AG09309 (cell line): Measurements from ENCODE around the gene RHBDL3.

Experiments
- DNase-seq: peaks from one replicate; pipeline ENCODE4 v3.0.0-alpha.2; 2010; ENCODE audit warnings: low read depth
- H3K4me3 ChIP-seq: 2 replicates; pipeline ENCODE4 v1.5.1; 2011; ENCODE audit warnings: mild to moderate bottlenecking, low read depth, low read length, moderate library complexity; ENCODE audit not compliant: control insufficient read depth
- TF ChIP-seq, protein P1 (sequence below): IDR thresholded peaks from 2 replicates; pipeline ENCODE4 v1.5.1; 2011; ENCODE audit warnings: mild to moderate bottlenecking, low read depth, low read length, inconsistent platforms; ENCODE audit not compliant: insufficient read depth, control insufficient read depth; ENCODE audit errors: missing control alignments

RHBDL3 gene

DNA sequence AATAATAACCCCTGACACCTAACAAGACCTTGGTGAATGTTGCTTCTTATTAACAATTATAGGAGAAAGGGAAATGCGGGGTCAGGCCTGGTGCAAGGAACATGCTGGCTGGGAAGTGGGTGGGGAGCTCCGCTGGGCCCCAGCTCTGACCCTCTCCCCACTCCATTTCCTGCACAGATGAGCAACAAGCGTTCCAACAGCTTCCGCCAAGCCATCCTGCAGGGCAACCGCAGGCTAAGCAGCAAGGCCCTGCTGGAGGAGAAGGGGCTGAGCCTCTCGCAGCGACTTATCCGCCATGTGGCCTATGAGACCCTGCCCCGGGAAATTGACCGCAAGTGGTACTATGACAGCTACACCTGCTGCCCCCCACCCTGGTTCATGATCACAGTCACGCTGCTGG is 23.0 kb downstream of the RHBDL3 start:
- no peak for DNase-seq
- H3K4me3 ChIP-seq, result no peak overlapping the region
- TF ChIP-seq, protein P1, sequence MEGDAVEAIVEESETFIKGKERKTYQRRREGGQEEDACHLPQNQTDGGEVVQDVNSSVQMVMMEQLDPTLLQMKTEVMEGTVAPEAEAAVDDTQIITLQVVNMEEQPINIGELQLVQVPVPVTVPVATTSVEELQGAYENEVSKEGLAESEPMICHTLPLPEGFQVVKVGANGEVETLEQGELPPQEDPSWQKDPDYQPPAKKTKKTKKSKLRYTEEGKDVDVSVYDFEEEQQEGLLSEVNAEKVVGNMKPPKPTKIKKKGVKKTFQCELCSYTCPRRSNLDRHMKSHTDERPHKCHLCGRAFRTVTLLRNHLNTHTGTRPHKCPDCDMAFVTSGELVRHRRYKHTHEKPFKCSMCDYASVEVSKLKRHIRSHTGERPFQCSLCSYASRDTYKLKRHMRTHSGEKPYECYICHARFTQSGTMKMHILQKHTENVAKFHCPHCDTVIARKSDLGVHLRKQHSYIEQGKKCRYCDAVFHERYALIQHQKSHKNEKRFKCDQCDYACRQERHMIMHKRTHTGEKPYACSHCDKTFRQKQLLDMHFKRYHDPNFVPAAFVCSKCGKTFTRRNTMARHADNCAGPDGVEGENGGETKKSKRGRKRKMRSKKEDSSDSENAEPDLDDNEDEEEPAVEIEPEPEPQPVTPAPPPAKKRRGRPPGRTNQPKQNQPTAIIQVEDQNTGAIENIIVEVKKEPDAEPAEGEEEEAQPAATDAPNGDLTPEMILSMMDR, result no peak

DNA sequence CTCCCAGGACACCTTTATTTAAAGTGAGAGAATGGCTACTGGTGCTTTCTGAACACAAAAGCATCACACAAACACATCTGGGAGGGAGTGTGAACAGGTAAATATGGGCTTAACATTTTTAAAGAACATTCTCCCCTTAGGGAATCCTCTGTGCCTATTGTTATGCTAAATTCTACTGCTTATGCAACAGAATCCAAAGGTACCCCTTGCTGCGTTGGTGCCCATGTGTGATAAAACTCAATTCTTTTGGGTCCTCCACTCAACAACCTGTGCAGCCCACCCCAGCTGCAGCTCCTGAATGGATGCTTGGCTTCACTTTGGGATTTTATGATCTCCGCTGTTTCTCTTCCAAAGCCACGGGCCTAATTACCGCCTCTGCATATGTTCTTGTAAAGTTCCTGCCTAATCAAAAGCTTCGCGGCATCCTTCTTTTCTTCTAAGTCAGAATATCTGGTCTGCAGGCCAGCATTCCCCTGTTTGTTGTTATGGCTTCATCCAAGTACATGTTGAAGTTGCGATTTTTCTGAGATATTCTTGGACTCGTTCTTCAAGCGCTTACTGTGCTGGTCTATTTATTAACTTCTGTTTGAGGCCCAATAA is 23.9 kb downstream of the RHBDL3 start:
- TF ChIP-seq, protein P1, result no peak
- no peak for DNase-seq
- no peak overlapping the region for H3K4me3 ChIP-seq

DNA sequence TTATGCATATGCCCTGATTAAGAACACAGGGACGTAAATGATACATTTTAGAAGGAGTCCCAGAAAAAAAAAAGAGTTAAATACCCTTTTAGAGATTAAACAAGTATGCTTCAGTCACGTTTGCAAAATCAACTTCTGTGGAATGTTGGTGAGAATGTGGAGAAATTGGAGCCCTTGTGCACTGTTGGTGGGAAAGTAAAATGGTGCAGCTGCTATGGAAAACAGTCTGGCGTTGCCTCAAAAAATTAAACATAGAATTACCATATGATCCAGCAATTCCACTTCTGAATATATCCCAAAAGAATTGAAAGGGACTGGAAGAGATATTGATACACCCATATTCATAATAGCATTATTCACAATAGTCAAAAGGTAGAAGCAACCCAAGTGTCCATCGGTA is 26.5 kb downstream of the RHBDL3 start:
- no peak for DNase-seq
- H3K4me3 ChIP-seq, result no peak overlapping the region
- TF ChIP-seq, protein P1, result no peak

DNA sequence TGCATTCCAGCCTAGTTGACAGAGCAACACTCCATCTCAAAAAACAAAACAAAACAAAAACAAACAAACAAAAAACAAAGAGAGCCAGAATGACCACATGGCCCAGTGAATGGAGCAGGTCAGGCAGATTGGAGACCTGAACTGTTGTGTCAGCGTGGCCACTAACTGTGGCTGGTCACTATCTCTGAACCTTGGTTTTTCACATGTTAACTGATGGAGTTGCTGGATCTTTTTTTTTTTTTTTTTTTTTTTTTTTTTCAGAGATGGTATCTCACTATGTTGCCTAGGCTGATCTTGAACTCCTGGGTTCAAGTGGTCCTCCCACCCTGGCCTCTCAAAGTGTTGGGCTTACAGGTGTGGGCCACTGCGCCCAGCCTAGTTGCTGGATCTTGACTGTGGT is 31.8 kb downstream of the RHBDL3 start:
- no peak for DNase-seq
- TF ChIP-seq, protein P1, result no peak
- no peak overlapping the region for H3K4me3 ChIP-seq

DNA sequence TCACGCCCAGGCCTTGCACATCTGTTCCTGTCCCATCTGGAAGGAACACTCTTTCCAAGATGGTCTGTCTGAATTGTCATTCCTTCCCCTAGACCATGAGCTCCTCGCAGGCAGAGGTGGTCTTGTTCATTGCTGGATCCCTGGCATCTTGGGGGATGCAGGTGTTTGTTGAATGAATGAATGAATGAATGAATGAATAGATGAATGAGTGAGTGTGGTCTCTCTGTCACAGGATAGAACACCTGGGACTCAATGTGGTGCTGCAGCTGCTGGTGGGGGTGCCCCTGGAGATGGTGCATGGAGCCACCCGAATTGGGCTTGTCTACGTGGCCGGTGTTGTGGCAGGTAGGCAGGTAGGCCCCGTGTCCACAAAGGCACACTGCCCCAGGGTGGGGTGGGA is 32.2 kb downstream of the RHBDL3 start:
- DNase-seq, result no peak
- H3K4me3 ChIP-seq, result no peak overlapping the region
- TF ChIP-seq, protein P1, result no peak

DNA sequence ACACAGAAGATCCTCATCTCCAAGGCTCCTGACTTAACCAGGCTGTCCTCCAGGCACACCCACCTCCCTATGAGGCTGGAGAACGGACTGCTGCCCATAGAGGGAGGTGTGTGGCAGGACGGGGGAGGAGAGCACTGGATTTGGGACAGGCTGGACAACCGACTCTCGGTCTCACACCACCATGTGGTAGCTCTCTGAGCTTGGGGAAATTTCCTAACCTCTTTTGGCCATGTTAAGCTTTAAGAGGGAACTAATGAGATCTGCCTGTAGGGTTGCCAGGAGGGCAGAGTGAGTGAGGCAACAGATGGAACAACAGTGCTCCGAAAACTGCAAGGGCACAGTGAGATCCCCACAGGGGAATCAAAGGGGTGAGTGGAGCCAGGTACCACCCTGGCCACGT is 32.7 kb downstream of the RHBDL3 start:
- no peak for DNase-seq
- no peak overlapping the region for H3K4me3 ChIP-seq
- TF ChIP-seq, protein P1, result no peak
